Testis (tissue), 5 donors: ENCODE measurements around the gene UBQLN4. TPM values are rescaled to one million over a fixed set of nuclear protein-coding genes. Genes with fewer than 3 reads are reported as not detected.
A peak's percentile ranks its signal among the peaks of the same experiment; 100 is the strongest.

Experiments used
- DNase-seq: peaks from one replicate; pipeline ENCODE4 v3.0.0-alpha.2; 2019
- H3K27ac ChIP-seq, 2 donors: fragments of 200-600 bp; sonication (generic); one replicate each; pipeline ENCODE4 v1.5.1; 2019
- H3K27me3 ChIP-seq: fragments of 200-600 bp; sonication (generic); one replicate; pipeline ENCODE4 v1.5.1; 2019
- H3K36me3 ChIP-seq: fragments of 200-600 bp; sonication (generic); one replicate; pipeline ENCODE4 v1.5.1; 2017; ENCODE audit warnings: low read depth; ENCODE audit errors: missing control alignments
- H3K4me1 ChIP-seq: fragments of 200-600 bp; sonication (generic); one replicate; pipeline ENCODE4 v1.5.1; 2019
- H3K4me3 ChIP-seq, 2 donors: fragments of 200-600 bp; sonication (generic); one replicate each; pipeline ENCODE4 v1.5.1; 2017 to 2019
- H3K9me3 ChIP-seq: fragments of 200-600 bp; sonication (generic); one replicate; pipeline ENCODE4 v1.5.1; 2017
- POLR2A ChIP-seq: fragments of 450-650 bp; IDR thresholded peaks from one replicate; pipeline ENCODE4 v1.6.1; 2017; ENCODE audit warnings: antibody characterized with exemption, mild to moderate bottlenecking, moderate library complexity
- whole genome bisulfite sequencing, 2 donors: methylation state at CpG; one replicate each; pipeline ENCODE4 v1.1.5; 2018; 5-methylcytosine and 5-hydroxymethylcytosine counted together
- intact Hi-C: fragments of 100-400 bp; cut with DNase I; formaldehyde crosslinking; loops from one replicate; pipeline ENCODE4 v1.15.1; 2023; ENCODE audit warnings: low total_unique reads
- long read RNA-seq, 2 donors: transcript quantifications; one replicate each; lab custom pipeline, GENCODE V29; 2026
- polyA plus RNA-seq: library from polyadenylated mRNA; stranded (reverse); fragments of 350-450 nt; fragmentation: Illumina TruSeq; extraction: RNeasy Lipid Tissue Mini Kit (QIAGEN cat#74804); gene quantifications from one replicate; pipeline ENCODE4 v1.2.3, GENCODE V29; 2014; ENCODE audit warnings: low read depth, low replicate concordance; ENCODE audit not compliant: insufficient read depth
- total RNA-seq, 2 donors: library from RNA; depleted of rRNA; stranded (reverse); fragments of >200 nt; gene quantifications; one replicate each; pipeline ENCODE4 v1.2.3, GENCODE V29; 2016
- TF ChIP-seq, protein P1 (sequence below), 3 experiments: fragments of 450-650 bp in 2 of 3; fragments of 200-600 bp in 1 of 3; sonication (generic) in 1 of 3; IDR thresholded peaks; one replicate each; pipeline ENCODE4 v1.5.1; 2016 to 2019; ENCODE audit warnings: antibody characterized with exemption in 3 of 3, mild to moderate bottlenecking in 2 of 3, moderate library complexity in 1 of 3

Gene UBQLN4
- total RNA-seq (10 to 100 TPM; 41.0 to 42.7 TPM), polyA plus RNA-seq (34.4 TPM)
- long read RNA-seq, donor 1, transcript UBQLN4-201 (11 exons, 3,576 nt) = major isoform, 6 of 26 reads
- long read RNA-seq, donor 1, partial matches to known transcripts = 20 of 26 reads
- long read RNA-seq, donor 1, other reads (novel, unspliced or antisense) = 0 of 26 reads
- long read RNA-seq, donor 2, partial matches to known transcripts = 11 of 12 reads
- long read RNA-seq, donor 2, other reads (novel, unspliced or antisense) = 0 of 12 reads

DNA sequence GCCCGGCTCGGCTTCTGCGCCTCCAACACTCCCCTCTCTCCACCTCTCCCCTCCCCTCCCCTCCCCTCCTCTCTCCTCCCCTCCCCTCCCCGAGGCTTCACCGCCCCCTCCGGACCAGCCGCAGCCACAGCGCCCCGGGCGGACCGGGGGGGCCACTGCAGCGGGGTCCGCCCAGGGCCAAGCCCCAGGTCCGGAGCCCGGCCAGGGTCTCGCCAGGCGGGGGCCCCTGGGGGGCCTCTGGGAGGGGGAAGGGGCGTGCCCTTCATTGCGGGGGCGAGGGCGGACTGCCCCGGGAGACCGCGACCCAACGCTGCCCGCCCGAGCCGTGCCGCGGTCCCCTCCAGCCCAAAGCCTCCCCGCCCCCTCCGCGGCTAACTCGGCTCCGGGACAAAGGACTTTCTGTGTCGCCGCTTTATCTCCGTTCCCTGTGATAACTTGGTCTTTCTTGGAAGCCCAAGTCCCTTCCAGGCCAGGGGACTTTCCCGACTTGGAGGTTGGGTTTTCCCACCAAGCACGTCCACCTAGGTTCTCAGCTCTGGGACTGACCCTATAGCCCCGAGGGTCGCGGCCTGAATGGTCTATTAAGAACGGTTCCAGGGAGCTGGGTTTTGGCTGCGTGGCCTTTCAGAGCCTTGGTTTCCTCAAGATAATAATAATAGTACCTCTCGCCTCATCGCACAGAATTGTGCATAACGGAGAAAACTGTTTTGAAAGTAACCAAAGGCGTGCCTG lies at the start of gene UBQLN4:
Gene UBQLN4 (minus strand): TSS at position 31 of the 732 bp plus-strand sequence. CDS start 97 bp downstream, outside the sequence.
- Histone ChIP-seq H3K4me1 (peaks cover 11% of the 10 kb centered on the region), H3K36me3 (no peaks in the 10 kb centered on the region), H3K9me3 (no peaks in the 10 kb centered on the region), H3K27ac (peak within 1 kb of the TSS; percentile 91 to 94), H3K4me3 (peak within 1 kb of the TSS; percentile 94 to 95), H3K27me3 (no peaks in the 10 kb centered on the region)
- intact Hi-C loops = no loop called here
- WGBS, 2 donors = 0 to 1% methylated on average over 2 to 30 of the region's 49 CpGs
- TF ChIP-seq, protein P1, sequence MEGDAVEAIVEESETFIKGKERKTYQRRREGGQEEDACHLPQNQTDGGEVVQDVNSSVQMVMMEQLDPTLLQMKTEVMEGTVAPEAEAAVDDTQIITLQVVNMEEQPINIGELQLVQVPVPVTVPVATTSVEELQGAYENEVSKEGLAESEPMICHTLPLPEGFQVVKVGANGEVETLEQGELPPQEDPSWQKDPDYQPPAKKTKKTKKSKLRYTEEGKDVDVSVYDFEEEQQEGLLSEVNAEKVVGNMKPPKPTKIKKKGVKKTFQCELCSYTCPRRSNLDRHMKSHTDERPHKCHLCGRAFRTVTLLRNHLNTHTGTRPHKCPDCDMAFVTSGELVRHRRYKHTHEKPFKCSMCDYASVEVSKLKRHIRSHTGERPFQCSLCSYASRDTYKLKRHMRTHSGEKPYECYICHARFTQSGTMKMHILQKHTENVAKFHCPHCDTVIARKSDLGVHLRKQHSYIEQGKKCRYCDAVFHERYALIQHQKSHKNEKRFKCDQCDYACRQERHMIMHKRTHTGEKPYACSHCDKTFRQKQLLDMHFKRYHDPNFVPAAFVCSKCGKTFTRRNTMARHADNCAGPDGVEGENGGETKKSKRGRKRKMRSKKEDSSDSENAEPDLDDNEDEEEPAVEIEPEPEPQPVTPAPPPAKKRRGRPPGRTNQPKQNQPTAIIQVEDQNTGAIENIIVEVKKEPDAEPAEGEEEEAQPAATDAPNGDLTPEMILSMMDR (IDR thresholded peaks at IDR 0.05) = peak in 2 of 3 experiments; percentile 20 to 51
- no peak for TF ChIP-seq POLR2A
- peak; percentile 89 for DNase-seq

DNA sequence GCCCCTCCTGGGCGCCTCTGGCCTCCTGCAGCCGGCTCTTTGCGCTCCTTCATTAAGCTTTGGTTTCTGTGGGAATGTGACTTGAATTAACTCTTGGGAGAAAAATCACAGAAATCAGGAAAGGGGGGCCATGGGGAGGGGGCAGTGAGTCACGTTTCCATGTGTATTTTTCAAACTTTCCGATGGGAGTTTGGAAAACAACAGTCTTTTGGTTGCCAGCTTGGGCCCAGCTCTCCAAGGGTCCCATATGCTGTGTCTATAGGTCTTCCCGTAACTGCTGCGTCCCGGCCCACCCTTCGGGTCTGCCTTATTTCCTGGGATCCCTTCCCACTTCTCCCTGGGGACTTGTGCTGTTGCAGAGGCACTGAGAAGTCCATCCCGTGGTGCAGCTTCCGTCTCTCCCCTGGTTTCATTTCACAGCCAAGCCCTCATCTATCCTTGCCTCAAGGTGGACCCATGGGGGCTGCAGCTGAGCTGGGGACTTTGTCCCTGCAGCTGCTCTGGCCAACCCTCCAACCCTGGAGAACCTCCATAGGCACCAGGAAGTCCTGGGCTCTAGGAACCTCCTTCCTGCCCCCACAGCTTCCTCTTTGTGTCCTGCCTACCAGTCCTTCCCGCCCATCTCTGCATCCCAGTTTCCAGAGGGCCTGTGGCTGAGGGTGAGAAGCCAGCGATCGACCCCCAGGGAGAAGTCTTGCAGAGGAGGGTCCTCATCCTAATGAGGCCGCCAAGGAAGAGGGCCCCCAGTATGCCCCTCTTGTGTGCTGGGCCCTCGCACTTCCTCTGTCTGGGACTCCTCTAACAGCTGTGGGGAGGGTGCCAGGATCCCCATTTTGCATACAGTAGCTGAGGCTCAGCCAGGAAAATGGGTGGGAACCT lies 49.3 kb upstream of the UBQLN4 start:
- intact Hi-C loops = no loop called here
- WGBS, 2 donors = 73 to 80% methylated on average over 14 to 16 of the region's 16 CpGs
- TF ChIP-seq POLR2A = no peak
- TF ChIP-seq, protein P1 (IDR thresholded peaks at IDR 0.05) = no peak
- Histone ChIP-seq H3K9me3 (no peaks in the 10 kb centered on the region), H3K4me1 (peaks cover 56% of the 10 kb centered on the region), H3K36me3 (no peaks in the 10 kb centered on the region), H3K27me3 (no peaks in the 10 kb centered on the region), H3K27ac (peak overlapping the region in 1 of 2 donors; percentile 97), H3K4me3 (no peak overlapping the region)
- DNase-seq = no peak

DNA sequence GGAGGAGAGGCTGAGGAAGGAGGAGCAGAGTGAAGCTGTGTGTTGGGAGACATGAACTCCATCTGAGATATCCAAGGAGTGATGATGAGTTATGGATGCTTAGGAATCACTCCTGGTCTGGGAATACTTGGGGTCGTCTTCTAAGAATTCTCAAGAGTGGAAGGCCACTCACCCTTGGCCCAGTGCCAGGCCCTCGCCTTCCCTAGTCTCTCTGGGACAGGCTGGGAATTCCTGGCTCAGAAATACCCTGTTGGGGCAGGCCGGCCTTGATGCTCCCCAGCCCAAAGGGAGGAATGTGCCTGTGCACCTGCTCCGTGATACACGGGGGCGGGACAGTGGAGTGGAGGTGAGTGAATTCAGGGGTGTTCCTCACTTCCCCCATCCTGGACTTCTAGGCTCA lies 48.3 kb upstream of the UBQLN4 start:
- Histone ChIP-seq H3K36me3 (no peaks in the 10 kb centered on the region), H3K9me3 (no peaks in the 10 kb centered on the region), H3K27me3 (no peaks in the 10 kb centered on the region), H3K27ac (peak overlapping the region in 1 of 2 donors; percentile 97), H3K4me1 (peaks cover 55% of the 10 kb centered on the region), H3K4me3 (no peak overlapping the region)
- TF ChIP-seq, protein P1 (IDR thresholded peaks at IDR 0.05) = no peak
- no peak for TF ChIP-seq POLR2A
- intact Hi-C loops = no loop called here
- DNase-seq = no peak
- 33 to 60% methylated on average over 2 to 6 of the region's 6 CpGs for WGBS, 2 donors

DNA sequence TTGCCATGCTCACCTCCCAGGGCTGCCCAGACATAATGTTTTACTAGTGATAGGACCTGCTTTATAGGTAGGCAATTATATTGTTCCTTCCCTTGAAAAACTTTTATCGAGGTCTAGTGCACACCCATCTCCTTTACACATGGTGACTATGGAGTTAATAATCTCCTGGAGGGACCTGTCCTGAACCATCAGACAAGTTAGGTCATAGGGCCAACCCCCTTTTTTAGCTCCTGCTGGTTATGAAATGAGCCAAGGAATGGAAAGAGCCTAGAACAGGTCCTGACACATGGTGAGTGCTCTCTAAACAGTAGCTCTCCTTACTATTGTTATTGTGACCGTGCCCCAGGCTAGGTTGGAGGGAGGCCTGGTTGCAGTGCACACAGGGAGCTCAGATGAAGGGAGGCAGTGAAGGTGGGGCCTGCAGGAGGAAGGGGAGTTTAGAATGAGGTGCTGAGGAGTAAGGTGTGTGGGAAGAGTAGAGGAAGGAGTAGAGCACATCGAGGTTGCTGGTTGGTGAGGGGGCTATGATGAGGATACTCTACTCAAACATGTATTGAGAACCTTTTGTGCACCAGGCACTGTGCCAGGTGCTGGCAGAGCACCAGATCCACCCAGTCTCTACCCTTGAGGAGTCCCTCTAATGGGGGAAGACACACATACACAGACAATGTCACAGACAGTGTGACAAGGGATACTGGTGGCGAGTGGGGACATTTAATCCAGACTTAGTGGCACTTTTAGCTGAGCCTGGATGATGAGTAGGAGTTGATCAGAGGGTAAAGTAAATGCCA lies 46.8 kb upstream of the UBQLN4 start:
- no peak overlapping the region for H3K27ac ChIP-seq

More for the DNA sequence above, 46.8 kb upstream of the UBQLN4 start:
- no peak for DNase-seq
- Histone ChIP-seq H3K9me3 (no peaks in the 10 kb centered on the region), H3K36me3 (no peaks in the 10 kb centered on the region), H3K4me3 (no peak overlapping the region), H3K4me1 (peaks cover 48% of the 10 kb centered on the region), H3K27me3 (no peaks in the 10 kb centered on the region)
- intact Hi-C loops = no loop called here
- 65 to 67% methylated on average over 4 of the region's 4 CpGs for WGBS, 2 donors
- no peak for TF ChIP-seq POLR2A
- TF ChIP-seq, protein P1 (IDR thresholded peaks at IDR 0.05) = no peak
